ENCODE results near the gene P3H3. TPM values are rescaled to one million over a fixed set of nuclear protein-coding genes. Genes with fewer than 3 reads are reported as not detected.

P3H3 gene
- total RNA-seq (ENCODE audit: low replicate concordance): 53.9 and 188 TPM in 2 replicates

GRCh38 chr12:6827982-6828780 is at the start of gene P3H3:
Gene P3H3 (plus strand): TSS chr12:6828407. CDS start chr12:6828441, 34 bp downstream.
- H3K4me3 ChIP-seq (ENCODE audit: low read depth, low read length): peak within 1 kb of the TSS; percentile 85
- peak; percentile 50 for DNase-seq (ENCODE audit: low read depth)
- TF ChIP-seq, protein P1, sequence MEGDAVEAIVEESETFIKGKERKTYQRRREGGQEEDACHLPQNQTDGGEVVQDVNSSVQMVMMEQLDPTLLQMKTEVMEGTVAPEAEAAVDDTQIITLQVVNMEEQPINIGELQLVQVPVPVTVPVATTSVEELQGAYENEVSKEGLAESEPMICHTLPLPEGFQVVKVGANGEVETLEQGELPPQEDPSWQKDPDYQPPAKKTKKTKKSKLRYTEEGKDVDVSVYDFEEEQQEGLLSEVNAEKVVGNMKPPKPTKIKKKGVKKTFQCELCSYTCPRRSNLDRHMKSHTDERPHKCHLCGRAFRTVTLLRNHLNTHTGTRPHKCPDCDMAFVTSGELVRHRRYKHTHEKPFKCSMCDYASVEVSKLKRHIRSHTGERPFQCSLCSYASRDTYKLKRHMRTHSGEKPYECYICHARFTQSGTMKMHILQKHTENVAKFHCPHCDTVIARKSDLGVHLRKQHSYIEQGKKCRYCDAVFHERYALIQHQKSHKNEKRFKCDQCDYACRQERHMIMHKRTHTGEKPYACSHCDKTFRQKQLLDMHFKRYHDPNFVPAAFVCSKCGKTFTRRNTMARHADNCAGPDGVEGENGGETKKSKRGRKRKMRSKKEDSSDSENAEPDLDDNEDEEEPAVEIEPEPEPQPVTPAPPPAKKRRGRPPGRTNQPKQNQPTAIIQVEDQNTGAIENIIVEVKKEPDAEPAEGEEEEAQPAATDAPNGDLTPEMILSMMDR (IDR thresholded peaks at IDR 0.05; ENCODE audit: insufficient read depth, low read length): no peak

DNA sequence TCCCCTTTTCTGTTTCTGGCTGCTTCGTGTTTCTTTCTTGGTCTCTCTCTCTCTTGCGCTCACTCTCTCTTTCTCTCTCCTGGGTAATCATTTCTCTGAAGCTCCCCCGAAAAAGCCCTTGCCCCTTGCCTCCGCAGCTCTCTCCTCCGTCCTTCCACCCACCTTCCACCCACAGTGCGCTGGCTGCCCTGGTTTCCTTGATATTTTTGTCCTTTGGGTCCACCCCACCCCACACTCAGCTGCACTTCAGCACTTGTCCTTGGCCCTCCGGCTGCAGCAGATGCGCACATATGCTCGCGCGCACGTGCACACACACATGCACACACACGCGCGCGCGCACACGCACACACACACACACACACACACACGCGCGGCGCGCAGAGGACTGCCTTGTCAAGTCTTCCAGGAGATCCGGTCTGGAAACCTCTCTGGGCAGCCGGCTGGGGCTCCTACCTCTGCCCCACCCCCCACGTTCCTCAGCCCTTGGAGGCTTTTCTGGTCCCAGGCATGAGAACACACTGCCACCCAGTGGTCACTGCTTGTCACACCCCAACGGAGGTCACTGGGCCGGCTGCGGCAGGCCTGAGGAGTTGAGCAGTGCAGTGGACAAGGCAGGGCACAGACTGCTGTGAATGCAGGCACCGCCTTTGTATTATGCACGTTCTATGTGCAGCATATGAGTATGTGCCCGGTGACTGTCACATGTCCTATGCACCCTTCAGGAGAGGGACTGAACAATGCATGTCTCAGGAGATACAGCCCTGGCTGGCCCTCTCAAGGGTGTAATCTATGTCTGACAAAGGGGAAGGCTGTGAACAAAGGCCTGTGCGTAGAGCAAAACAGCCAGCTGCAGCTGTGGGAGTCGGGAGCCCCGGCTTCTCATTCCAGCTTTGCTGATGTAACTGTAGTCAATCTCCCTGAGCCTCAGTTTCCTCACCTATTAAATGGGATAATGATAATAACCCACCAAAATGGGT is 49.3 kb upstream of the P3H3 start:
- peak overlapping the region; percentile 58 for H3K4me3 ChIP-seq (ENCODE audit: low read depth, low read length)
- TF ChIP-seq, protein P1 (IDR thresholded peaks at IDR 0.05; ENCODE audit: insufficient read depth, low read length): peak; percentile 94
- DNase-seq (ENCODE audit: low read depth): peak; percentile 94

- no peak for DNase-seq (ENCODE audit: low read depth)
- TF ChIP-seq, protein P1 (IDR thresholded peaks at IDR 0.05; ENCODE audit: insufficient read depth, low read length): no peak
- no peak overlapping the region for H3K4me3 ChIP-seq (ENCODE audit: low read depth, low read length)
Measured at GRCh38 chr12:6779708-6780432, 48.3 kb upstream of the P3H3 start.

GRCh38 chr12:6780573-6780972 is 47.6 kb upstream of the P3H3 start:
- TF ChIP-seq, protein P1 (IDR thresholded peaks at IDR 0.05; ENCODE audit: insufficient read depth, low read length): no peak
- DNase-seq (ENCODE audit: low read depth): no peak
- no peak overlapping the region for H3K4me3 ChIP-seq (ENCODE audit: low read depth, low read length)

- no peak overlapping the region for H3K4me3 ChIP-seq (ENCODE audit: low read depth, low read length)
- TF ChIP-seq, protein P1 (IDR thresholded peaks at IDR 0.05; ENCODE audit: insufficient read depth, low read length): no peak
- no peak for DNase-seq (ENCODE audit: low read depth)
Measured at GRCh38 chr12:6782119-6782518, 46.1 kb upstream of the P3H3 start.
